Right lobe of liver (tissue), 6 donors: Measurements from ENCODE around the gene FMN1. TPM values are rescaled to one million over a fixed set of nuclear protein-coding genes. Genes with fewer than 3 reads are reported as not detected.
A peak's percentile ranks its signal among the peaks of the same experiment; 100 is the strongest.

Source experiments
- ATAC-seq, 4 donors: fragments of 200-7000 bp; cut with Tn5 transposase; one replicate each; pipeline ENCODE4 v1.9.1; 2020; ENCODE audit warnings: mild to moderate bottlenecking in 4 of 4, moderate library complexity in 4 of 4
- DNase-seq, 3 donors: peaks; one replicate each; pipeline ENCODE4 v3.0.0-alpha.2; 2020
- H3K27ac ChIP-seq, 3 donors: fragments of 200-600 bp; one replicate each; pipeline ENCODE4 v1.8.0; 2022
- H3K27me3 ChIP-seq, 2 donors: fragments of 200-600 bp; one replicate each; pipeline ENCODE4 v1.8.0; 2022
- H3K36me3 ChIP-seq, 4 donors: fragments of 200-600 bp; sonication (generic) in 1 of 4; one replicate each; pipeline versions ENCODE4 v1.5.1 to v1.8.0; 2017 to 2022; ENCODE audit warnings: control low read depth in 1 of 4
- H3K4me1 ChIP-seq, 4 donors: fragments of 200-600 bp; sonication (generic) in 1 of 4; one replicate each; pipeline versions ENCODE4 v1.5.1 to v1.8.0; 2017 to 2022; ENCODE audit warnings: control low read depth in 1 of 4
- H3K4me3 ChIP-seq, 3 donors: fragments of 200-600 bp; one replicate each; pipeline ENCODE4 v1.8.0; 2022
- H3K9me3 ChIP-seq, 4 donors: fragments of 200-600 bp; sonication (generic) in 1 of 4; one replicate each; pipeline versions ENCODE4 v1.5.1 to v1.8.0; 2017 to 2022; ENCODE audit warnings: control low read depth in 1 of 4
- CTCF ChIP-seq, 4 donors: fragments of 200-600 bp in 3 of 4; fragments of 450-650 bp in 1 of 4; IDR thresholded peaks; one replicate each; pipeline versions ENCODE4 v1.5.1 to v1.8.0; 2016 to 2022; ENCODE audit warnings: antibody characterized with exemption in 4 of 4, mild to moderate bottlenecking in 2 of 4
- POLR2A ChIP-seq: fragments of 450-650 bp; IDR thresholded peaks from one replicate; pipeline ENCODE4 v1.6.1; 2017; ENCODE audit warnings: antibody characterized with exemption, mild to moderate bottlenecking
- WGBS: methylation state at CpG from one replicate; pipeline ENCODE4 v1.1.6; 2018; ENCODE audit warnings: low coverage, low lambda C conversion rate; ENCODE audit not compliant: insufficient coverage; ENCODE audit errors: missing lambda C conversion rate; 5-methylcytosine and 5-hydroxymethylcytosine counted together
- intact Hi-C, 2 donors: fragments of 100-400 bp; cut with DNase I; formaldehyde crosslinking; loops; one replicate each; pipeline versions ENCODE4 v1.11.2 to v1.14.1; 2022
- total RNA-seq, 6 experiments: library from RNA; depleted of rRNA in 2 of 6; stranded (reverse); fragments of >200 nt in 2 of 6; fragmentation: NEBNext Ultra II Directional in 3 of 6; extraction: Animal tissue kit (Norgen Biotek cat#: 25700) in 3 of 6; gene quantifications; one replicate each; pipeline versions ENCODE4 v1.1.0 to v1.2.4, GENCODE V29; 2016 to 2023
- donor health status: DM: no; HTN: yes; CAD: no.
- donor health status: DM: no; HTN: no; CAD: no.
- donor health status: DM: no; HTN: no; CAD: no.
- donor health status: DM: no; HTN: yes; CAD: no.
- donor health status: DM: no; HTN: yes; CAD: no.

The FMN1 gene
- total RNA-seq, 6 experiments from 2014 or later, result 1.1 to 6.8 (median 3.1) TPM

GRCh38 chr15:32878342-32878741 is 316.2 kb downstream of the FMN1 start:
- no peak overlapping the region for H3K4me3 ChIP-seq
- WGBS, result 100% methylated on average over 1 of the region's 1 CpG
- intact Hi-C loops, result no loop called here
- no peaks in the 10 kb centered on the region for H3K27me3 ChIP-seq
- TF ChIP-seq POLR2A, result no peak
- no peak for TF ChIP-seq CTCF (IDR thresholded peaks at IDR 0.05)
- H3K27ac ChIP-seq, result no peak overlapping the region
- H3K36me3 ChIP-seq, result no peaks in the 10 kb centered on the region
- H3K4me1 ChIP-seq, result peaks cover 0 to 6% (median 0%) of the 10 kb centered on the region in 4 donors
- ATAC-seq (no peak), DNase-seq (no peak)
- H3K9me3 ChIP-seq, result no peaks in the 10 kb centered on the region

GRCh38 chr15:32877252-32878019 is 317.1 kb downstream of the FMN1 start:
- Histone ChIP-seq H3K36me3 (no peaks in the 10 kb centered on the region), H3K9me3 (no peaks in the 10 kb centered on the region), H3K27me3 (no peaks in the 10 kb centered on the region), H3K4me3 (no peak overlapping the region), H3K4me1 (peaks cover 0 to 6% (median 0%) of the 10 kb centered on the region in 4 donors), H3K27ac (no peak overlapping the region)
- no peak for TF ChIP-seq CTCF (IDR thresholded peaks at IDR 0.05)
- TF ChIP-seq POLR2A, result no peak
- ATAC-seq, result no peak
- intact Hi-C loops, result no loop called here
- DNase-seq, result no peak
- 31% methylated on average over 3 of the region's 3 CpGs for WGBS

GRCh38 chr15:32873284-32874114 is 321.0 kb downstream of the FMN1 start:
- no peaks in the 10 kb centered on the region for H3K36me3 ChIP-seq
- no peaks in the 10 kb centered on the region for H3K9me3 ChIP-seq
- ATAC-seq (no peak), DNase-seq (no peak)
- intact Hi-C loops, result no loop called here
- H3K4me1 ChIP-seq, result peaks cover 0 to 6% (median 0%) of the 10 kb centered on the region in 4 donors
- WGBS, result 83% methylated on average over 12 of the region's 15 CpGs
- H3K4me3 ChIP-seq, result no peak overlapping the region
- no peaks in the 10 kb centered on the region for H3K27me3 ChIP-seq
- H3K27ac ChIP-seq, result no peak overlapping the region
- TF ChIP-seq POLR2A, result no peak

GRCh38 chr15:32872621-32873283 is 321.8 kb downstream of the FMN1 start:
- intact Hi-C loops, result no loop called here
- H3K27ac ChIP-seq, result no peak overlapping the region
- no peaks in the 10 kb centered on the region for H3K27me3 ChIP-seq
- ATAC-seq (peak in 1 of 4 donors; percentile 21), DNase-seq (no peak)
- no peaks in the 10 kb centered on the region for H3K9me3 ChIP-seq
- WGBS, result 71% methylated on average over 5 of the region's 5 CpGs
- H3K36me3 ChIP-seq, result no peaks in the 10 kb centered on the region
- no peak overlapping the region for H3K4me3 ChIP-seq
- peaks cover 0 to 6% (median 0%) of the 10 kb centered on the region in 4 donors for H3K4me1 ChIP-seq
- no peak for TF ChIP-seq CTCF (IDR thresholded peaks at IDR 0.05)
